Vagina (tissue), 2 donors: Measurements from ENCODE around the gene FOXD2.

Experiments used
- POLR2A ChIP-seq, 2 donors: fragments of 450-650 bp; IDR thresholded peaks; one replicate each; pipeline ENCODE4 v1.6.1; 2017; ENCODE audit warnings: antibody characterized with exemption in 2 of 2, mild to moderate bottlenecking in 2 of 2, moderate library complexity in 2 of 2
- POLR2AphosphoS5 ChIP-seq, 2 donors: sonication (generic); formaldehyde crosslinking; IDR thresholded peaks; one replicate each; pipeline ENCODE4 v1.9.0; 2017; ENCODE audit warnings: antibody characterized with exemption in 2 of 2, mild to moderate bottlenecking in 2 of 2, low read depth in 1 of 2; ENCODE audit not compliant: insufficient read depth in 1 of 2
- TF ChIP-seq, protein P1 (sequence below), 3 experiments: fragments of 450-650 bp in 2 of 3; fragments of 200-600 bp in 1 of 3; sonication (generic) in 1 of 3; IDR thresholded peaks; one replicate each; pipeline ENCODE4 v1.5.1; 2017 to 2019; ENCODE audit warnings: antibody characterized with exemption in 3 of 3, mild to moderate bottlenecking in 2 of 3, moderate library complexity in 2 of 3

DNA sequence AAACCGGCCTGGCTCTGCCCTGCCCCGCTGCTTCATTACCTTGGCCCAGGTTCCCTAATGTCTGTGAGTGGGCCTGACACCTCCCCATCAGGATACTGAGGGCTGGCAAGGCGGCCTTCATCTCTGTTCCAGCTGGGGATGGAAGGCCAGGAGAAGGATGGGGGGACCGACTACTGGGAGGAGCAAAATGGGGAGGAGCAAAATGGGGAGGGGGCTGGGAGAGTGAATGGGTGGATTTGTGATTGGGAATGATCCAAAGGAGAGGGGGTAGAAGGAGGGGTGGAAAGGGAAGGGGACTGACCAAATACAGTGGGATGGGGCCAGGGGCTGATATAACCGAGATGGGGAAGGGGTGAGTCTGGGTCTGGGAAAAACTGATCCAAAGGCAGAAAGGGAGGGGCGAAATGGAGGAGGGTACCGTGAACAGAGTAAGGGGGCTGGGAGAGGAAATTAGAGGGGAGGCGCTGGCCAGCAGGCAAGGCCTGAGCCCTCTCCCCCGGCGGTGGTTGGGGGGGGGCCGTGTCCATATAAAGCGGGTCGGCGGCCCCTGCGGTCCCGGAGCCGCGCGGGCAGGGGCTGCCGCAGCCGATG is 22.0 kb upstream of the FOXD2 start, which contains the start of gene FOXE3:
- TF ChIP-seq, protein P1, sequence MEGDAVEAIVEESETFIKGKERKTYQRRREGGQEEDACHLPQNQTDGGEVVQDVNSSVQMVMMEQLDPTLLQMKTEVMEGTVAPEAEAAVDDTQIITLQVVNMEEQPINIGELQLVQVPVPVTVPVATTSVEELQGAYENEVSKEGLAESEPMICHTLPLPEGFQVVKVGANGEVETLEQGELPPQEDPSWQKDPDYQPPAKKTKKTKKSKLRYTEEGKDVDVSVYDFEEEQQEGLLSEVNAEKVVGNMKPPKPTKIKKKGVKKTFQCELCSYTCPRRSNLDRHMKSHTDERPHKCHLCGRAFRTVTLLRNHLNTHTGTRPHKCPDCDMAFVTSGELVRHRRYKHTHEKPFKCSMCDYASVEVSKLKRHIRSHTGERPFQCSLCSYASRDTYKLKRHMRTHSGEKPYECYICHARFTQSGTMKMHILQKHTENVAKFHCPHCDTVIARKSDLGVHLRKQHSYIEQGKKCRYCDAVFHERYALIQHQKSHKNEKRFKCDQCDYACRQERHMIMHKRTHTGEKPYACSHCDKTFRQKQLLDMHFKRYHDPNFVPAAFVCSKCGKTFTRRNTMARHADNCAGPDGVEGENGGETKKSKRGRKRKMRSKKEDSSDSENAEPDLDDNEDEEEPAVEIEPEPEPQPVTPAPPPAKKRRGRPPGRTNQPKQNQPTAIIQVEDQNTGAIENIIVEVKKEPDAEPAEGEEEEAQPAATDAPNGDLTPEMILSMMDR (IDR thresholded peaks at IDR 0.05): no peak
- no peak for TF ChIP-seq POLR2A (IDR thresholded peaks at IDR 0.05)
- no peak for TF ChIP-seq POLR2AphosphoS5 (IDR thresholded peaks at IDR 0.05; ENCODE audit: insufficient read depth in 1 of 2, low read depth in 1 of 2)
